HG02981 (cell line): ENCODE measurements around the gene NDUFAF8.

ENCODE experiments used
- ATAC-seq: cut with Tn5 transposase; IDR thresholded peaks from one replicate; pipeline ENCODE4 v1.9.1; 2021; ENCODE audit warnings: mild to moderate bottlenecking, moderate library complexity; ENCODE audit not compliant: unreplicated experiment

Gene NDUFAF8

GRCh38 chr17:81267390-81268067 lies 28.4 kb downstream of the NDUFAF8 start:
- ATAC-seq: no peak

DNA sequence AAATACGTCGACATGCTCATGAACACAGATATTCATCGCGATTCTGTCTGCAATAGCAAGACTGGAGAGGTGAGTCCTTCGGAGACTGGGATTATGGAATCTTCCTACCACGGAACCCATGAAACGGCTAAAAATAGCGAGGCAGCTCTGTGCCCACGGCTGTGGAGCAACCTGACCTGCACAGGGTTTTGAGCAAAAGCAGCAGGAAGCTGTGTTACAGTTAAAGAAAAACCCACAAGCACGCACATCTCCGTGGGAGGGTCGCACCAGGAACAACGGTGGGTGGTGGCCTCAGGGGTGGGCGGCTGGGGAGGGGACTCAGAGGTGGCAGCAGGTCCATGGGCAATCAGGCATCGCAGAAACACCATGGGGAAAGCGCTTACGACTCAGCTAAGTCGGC lies 31.2 kb downstream of the NDUFAF8 start:
- no peak for ATAC-seq

DNA sequence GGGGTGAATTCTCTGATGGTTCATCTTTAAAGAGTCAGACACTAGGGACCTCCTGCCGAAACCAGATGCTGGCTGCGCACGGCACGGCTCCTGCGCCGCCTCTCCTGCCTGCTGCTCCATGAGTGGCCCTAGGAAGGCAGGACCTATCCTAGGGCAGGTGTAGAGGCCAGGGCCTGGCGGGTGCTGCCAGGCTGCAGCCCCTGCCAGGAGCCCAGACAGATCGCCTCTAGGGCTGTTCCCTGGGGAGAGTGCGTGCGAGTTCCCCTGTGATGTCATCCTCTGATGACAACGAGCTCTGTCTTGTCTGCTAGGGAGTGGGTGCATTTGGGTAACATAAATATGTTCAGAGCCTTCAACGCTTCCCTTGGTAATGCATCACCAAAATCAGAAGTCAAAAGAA lies 32.1 kb downstream of the NDUFAF8 start:
- ATAC-seq: no peak

GRCh38 chr17:81272616-81273015 lies 33.5 kb downstream of the NDUFAF8 start:
- no peak for ATAC-seq

DNA sequence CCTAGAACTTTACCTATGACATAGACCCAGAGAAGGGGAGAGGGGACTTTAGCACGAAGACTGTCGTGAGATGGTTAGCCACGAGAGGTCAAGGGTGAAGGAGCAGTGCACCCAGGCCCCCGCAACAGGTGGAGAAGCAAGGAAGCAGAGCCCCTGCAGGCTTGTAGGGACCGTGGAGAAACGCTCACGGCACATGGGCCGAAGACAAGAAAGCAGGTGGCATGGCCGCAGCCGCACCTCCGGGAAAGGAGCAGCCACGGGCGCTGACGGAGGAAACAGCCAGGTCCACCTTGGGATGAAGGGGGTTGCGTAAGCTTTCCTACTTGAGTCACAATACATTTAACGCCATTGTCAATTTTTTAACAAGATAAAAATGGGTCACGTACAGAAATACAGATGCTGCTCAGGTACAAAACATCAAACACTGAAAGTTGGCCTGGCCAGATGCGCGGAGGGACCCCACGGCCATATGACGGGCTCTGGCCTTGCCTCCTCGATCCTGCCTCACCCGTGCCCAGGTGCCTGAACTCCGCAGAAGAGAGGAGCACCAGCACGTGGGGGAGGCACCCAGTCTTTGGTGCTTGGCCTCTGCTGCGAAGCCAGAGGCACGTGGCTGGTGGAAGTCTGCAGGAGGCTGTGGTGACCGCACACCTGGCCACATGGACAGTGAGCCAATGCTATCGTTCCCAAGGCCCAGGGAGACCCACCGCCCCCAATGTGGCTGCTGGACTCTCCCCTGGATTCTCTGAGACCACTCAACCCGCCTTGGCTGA lies 34.8 kb downstream of the NDUFAF8 start:
- no peak for ATAC-seq

- no peak for ATAC-seq
Measured at GRCh38 chr17:81274471-81274855, 35.3 kb downstream of the NDUFAF8 start.

DNA sequence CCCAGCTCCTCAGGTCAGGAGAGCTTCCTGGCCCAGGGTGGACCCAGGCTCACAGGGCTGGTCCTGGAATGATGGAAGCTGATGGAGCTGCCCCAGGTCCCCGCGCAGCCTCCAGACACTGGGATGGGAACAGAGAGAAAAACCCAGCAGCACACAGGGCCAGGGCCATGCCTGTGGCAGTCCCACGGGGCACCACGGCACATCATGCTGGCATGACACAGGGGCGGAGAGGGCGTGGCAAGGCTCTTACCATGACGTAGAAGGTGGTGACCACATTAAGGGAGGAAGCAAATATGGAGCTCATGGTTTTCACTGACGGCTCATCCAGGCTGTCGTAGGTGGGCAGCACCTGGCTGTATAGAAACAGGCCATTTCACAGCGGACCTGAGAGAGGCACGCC lies 37.7 kb downstream of the NDUFAF8 start:
- ATAC-seq: no peak

DNA sequence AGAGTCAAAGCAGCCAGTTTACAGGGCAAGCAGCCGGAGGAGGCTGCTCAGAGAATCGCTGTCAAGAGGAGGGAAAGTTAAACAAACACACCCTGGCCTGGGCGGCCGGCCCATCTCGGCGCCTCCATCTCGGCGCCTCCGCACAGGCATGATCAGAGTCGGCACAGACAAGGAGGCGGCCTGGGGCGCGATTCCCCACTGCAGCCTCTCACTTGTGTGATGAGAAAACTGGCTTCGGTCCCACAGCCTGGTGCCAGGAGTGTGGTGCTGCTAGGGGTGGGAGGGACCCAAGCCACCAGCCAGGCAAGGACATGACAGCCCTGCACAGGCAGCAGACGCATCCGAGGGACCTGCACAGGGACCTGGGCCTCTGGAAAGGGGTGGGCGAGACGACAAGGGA lies 38.3 kb downstream of the NDUFAF8 start:
- ATAC-seq: no peak

DNA sequence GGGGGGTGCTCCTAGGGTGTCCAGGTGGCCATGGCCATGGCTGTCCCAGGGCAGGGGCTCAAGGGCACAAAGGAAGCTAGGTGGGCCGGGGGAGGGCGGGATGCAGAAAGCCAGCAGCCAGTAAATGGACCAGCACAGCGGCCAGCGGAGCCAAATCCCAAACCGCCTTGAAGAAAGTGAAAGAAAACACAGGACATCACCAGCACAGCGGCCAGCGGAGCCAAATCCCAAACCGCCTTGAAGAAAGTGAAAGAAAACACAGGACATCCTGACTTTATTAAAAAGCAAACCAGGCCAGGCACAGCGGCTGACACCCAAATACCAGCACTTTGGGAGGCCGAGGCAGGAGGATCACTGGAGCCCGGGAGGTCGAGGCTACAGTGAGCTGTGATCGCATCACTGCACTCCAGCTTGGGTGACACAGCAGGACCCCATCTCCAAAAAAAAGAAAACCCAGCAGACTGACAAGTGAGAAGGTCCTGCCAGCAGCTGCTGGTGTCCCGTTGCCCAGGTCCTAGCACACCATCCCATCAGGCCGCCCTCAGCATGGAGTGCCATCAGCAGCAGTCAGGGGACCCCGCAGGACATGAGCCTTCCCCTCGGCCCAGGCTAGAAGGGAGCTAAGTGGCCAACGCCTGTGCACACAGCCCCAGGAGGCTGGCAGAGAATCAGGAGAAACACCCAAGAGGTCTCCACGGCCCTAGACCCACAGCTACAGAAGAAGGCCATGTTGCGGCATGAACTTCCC lies 39.0 kb downstream of the NDUFAF8 start:
- no peak for ATAC-seq

DNA sequence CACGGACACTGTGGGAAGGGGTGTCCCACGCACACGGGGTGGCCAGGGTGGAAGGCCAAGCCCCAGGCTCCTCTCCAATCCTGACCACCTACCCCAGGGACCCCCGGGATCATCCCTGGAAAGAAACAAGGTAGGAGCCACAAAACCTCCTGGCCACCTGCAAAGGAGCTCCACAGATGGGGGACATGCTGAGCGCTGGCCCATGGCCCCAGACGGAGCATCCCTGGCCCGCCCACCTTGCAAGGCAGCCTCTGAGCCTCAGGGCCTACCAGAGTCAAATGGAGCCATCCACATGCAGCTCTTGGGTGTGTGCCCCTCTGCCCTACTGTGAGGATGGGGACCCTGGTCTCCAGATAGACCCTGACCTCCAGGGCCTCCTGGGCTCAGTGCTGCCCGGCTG lies 39.7 kb downstream of the NDUFAF8 start:
- ATAC-seq: no peak

DNA sequence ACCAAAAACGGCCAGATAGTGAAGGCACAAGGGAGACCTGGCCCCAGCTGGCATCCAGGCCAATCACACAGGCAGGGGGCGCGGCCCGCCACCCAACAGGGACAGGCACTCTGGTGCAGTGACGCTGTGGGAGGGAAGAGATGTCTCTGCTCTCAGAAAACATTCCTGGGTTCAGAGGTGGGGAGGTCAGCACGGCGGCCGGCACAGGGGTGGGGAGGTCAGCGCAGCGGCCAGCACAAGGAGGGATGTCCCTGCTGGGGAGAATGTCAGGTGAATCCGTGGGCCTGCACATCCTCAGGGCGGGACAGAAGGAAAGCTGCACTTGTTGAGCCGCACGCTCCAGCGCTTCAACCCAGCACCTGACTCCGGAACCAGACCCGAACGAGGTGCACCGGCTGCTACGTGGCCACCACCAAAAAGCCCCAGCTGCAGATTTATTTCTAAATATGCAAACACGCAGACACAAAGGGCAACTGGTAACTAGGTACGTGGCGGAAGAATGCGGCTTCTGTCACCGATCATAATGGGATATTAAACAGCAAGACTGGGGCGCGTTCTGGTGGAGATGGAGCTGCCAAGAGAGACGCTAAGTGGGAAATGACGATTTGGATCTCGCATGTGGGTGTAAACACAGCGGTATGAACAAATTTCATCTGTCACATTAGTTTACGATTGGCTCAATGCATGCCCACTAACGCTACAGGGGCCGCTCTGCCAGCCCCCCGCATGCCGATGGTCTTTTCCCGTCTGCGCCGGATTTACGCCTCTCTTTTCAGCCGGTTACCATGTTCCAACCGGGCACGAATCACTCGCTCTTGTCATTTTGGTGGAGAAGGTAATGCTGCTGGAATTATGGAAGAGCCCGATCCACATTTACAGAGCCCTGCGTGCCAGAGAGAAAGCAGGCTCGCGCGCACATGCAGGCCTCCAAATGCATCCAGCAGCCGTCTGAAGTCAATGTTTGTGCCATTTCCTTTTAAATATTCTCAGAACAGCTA lies 40.5 kb downstream of the NDUFAF8 start:
- ATAC-seq: no peak

DNA sequence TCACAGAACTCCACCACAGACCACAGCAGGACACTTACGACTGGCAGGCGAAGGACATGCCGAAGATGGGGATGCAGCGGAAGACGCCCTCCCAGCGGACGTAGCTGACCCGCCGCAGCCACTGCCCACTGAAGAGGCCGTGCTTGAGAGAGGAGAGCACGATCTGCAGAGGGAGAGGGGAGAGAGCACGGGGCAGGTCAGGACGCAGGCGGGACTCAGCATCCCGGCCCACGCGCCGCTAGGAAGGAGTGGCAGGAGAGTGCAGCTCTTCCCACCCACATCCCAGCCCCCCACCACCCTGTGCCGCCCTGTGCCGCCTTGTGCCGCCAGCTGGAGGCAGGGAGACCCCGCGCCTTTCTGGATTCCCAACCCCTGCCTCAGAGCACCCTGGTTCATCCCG lies 41.5 kb downstream of the NDUFAF8 start:
- no peak for ATAC-seq

DNA sequence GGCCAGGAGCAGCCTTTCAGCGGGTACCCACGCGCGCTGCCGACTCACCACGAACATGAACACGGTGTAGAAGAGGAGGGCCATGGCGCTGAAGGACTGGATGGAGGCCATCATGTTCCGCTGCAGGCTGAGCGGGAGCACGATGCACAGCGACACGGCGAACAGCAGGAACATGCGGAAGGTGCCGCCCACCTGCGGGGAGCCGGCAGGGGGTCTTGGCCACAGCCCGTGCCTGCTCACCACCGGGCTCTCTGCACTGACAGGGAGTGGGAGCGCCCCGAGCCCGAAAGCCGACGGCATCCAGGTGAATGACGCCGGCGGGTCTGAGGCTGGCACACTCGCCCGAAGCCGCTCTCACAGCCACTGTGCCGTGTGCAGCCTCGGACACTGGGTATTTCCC lies 43.0 kb downstream of the NDUFAF8 start:
- ATAC-seq: no peak

GRCh38 chr17:81282876-81283275 lies 43.8 kb downstream of the NDUFAF8 start:
- ATAC-seq: no peak

GRCh38 chr17:81285179-81285878 lies 46.2 kb downstream of the NDUFAF8 start:
- no peak for ATAC-seq

GRCh38 chr17:81285894-81286293 lies 46.8 kb downstream of the NDUFAF8 start:
- ATAC-seq: no peak

DNA sequence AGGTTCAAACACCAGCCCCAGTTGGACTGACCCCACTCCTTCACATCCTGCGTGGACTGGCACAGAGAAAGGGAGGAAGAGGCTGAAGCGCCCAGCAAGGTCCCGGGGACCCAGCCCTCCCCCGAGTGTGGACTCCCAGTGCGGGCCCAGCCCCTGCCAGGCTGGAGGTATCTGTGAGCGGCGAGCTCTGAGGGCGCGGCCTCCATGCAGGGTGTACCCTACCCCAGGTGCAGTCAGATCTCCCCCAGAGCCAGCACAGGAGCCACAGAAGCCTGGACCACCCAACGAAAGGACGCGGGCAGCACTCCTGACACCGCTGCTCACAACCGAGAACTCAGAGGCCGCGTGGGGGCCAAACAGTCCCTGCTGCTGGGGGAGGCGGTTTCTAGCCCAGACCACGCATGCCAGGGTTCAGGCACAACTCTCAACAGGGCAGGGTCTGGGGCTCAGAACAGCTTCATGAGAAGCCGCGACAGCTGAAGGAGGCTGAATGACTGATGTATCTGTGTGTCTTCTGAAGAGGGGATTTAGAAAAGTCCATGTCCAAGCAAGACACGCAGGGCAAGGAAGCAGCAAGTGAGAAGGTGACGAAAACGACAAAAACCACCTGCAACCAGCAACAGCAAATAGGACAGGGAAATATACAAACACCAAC lies 47.5 kb downstream of the NDUFAF8 start:
- no peak for ATAC-seq

DNA sequence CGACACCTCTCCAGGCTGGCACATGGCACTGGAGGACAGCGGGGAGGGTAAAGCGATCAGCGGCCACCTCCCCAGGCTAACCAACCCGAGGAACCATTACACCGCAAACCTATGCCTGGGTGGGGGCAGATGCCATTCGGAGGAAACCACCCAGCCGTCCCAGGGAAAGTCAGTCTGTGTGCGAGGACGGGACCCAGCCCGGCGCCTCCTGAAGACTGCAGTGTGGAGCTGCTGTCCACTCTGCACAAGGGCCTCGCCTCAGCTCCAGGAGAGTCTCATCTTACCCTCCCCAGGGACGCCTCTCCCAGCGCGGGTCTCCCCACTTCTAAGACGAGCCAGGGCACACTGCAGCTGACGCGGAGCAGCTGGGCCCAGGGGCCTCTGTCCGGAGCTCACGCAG lies 48.0 kb downstream of the NDUFAF8 start:
- no peak for ATAC-seq

DNA sequence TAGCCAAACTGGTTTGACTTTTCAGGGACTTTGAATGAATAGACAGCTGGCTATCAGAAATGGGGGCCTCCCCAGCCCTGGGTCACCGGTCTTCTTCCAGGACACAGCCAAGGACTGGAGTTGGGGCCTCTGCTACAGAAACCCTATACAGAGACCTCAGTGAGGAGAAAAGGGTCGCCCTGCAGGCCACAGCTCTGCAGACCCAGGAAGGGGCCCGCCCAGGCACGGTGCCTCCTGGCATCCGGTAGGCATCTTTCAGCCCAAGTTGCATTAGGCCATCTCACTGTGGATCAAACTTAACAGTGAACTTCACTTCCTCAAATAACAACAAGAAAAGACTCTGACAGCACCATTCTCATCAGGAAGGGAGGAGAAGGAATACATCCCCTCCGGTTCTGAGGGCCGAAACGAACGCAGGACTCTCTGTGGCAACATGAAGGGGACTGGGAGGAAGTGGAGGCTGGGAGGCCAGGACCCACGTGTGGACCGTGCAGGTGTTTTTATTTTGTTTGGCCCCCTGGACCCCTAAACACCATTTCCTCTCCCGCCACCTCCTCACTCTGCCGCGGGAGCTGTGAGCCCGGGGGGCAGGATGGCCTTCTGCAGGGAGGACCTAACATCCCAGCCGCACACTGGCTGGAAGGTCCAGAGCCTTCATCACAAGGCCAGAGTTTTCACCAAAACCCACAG lies 48.8 kb downstream of the NDUFAF8 start:
- no peak for ATAC-seq
